DOHH2 (cell line): ENCODE measurements around the gene ZFHX2.

Source experiments
- H3F3A ChIP-seq: fragments of 200-600 bp; sonication (generic), shearing (Covaris generic); 2 replicates; pipeline ENCODE4 v1.6.0; 2016; ENCODE audit warnings: antibody characterized with exemption, mild to moderate bottlenecking; ENCODE audit not compliant: control insufficient read depth, insufficient read depth
- H3K27ac ChIP-seq: fragments of 200-600 bp; sonication (generic); 2 replicates; pipeline ENCODE4 v1.5.1; 2014; ENCODE audit warnings: low read depth, mild to moderate bottlenecking, low read length, moderate library complexity
- H3K27me3 ChIP-seq: fragments of 200-600 bp; sonication (generic); 2 replicates; pipeline ENCODE4 v1.6.1; 2014; ENCODE audit warnings: mild to moderate bottlenecking, low read length, mixed read lengths; ENCODE audit not compliant: control insufficient read depth
- H3K36me3 ChIP-seq: fragments of 200-600 bp; sonication (generic); 2 replicates; pipeline ENCODE4 v1.6.1; 2014; ENCODE audit warnings: mild to moderate bottlenecking, low read length, moderate library complexity, mixed read lengths; ENCODE audit not compliant: control insufficient read depth
- H3K4me1 ChIP-seq: fragments of 200-600 bp; sonication (generic); 2 replicates; pipeline ENCODE4 v1.6.1; 2014; ENCODE audit warnings: mild to moderate bottlenecking, low read length, mixed read lengths; ENCODE audit not compliant: control insufficient read depth
- H3K4me2 ChIP-seq: fragments of 200-600 bp; sonication (generic); 2 replicates; pipeline ENCODE4 v1.6.0; 2014; ENCODE audit warnings: mild to moderate bottlenecking, low read length, moderate library complexity
- H3K4me3 ChIP-seq: fragments of 200-600 bp; sonication (generic); 2 replicates; pipeline ENCODE4 v1.5.1; 2014; ENCODE audit warnings: mild to moderate bottlenecking, low read length, mixed read lengths
- H3K79me2 ChIP-seq: fragments of 200-600 bp; sonication (generic); 2 replicates; pipeline ENCODE4 v1.6.1; 2014; ENCODE audit warnings: mild to moderate bottlenecking, low read length, mixed read lengths; ENCODE audit not compliant: control insufficient read depth
- H3K9me2 ChIP-seq: fragments of 200-600 bp; sonication (generic); replicated peaks from 2 replicates; pipeline ENCODE4 v1.6.1; 2014; ENCODE audit warnings: mild to moderate bottlenecking, low read length, mixed read lengths; ENCODE audit not compliant: control insufficient read depth
- H3K9me3 ChIP-seq: fragments of 200-600 bp; sonication (generic); 2 replicates; pipeline ENCODE4 v1.6.1; 2014; ENCODE audit warnings: antibody characterized with exemption, low read length, mixed read lengths; ENCODE audit not compliant: control insufficient read depth, insufficient read depth
- H4K20me1 ChIP-seq: fragments of 200-600 bp; sonication (generic); 2 replicates; pipeline ENCODE4 v1.6.0; 2014; ENCODE audit warnings: low read depth, mild to moderate bottlenecking, antibody characterized with exemption, low read length, moderate library complexity; ENCODE audit not compliant: control insufficient read depth, insufficient read depth
- CTCF ChIP-seq: fragments of 200-600 bp; sonication (generic); IDR thresholded peaks from one replicate; pipeline ENCODE4 v1.5.1; 2014; ENCODE audit warnings: antibody characterized with exemption, mild to moderate bottlenecking, low read depth, low read length; ENCODE audit not compliant: poor library complexity, severe bottlenecking
- EZH2phosphoT487 ChIP-seq: fragments of 200-600 bp; sonication (generic); IDR thresholded peaks from 2 replicates; pipeline ENCODE4 v1.6.1; 2017; ENCODE audit warnings: borderline replicate concordance, mild to moderate bottlenecking, antibody characterized with exemption, low read length, moderate library complexity, mixed read lengths

The ZFHX2 gene

DNA sequence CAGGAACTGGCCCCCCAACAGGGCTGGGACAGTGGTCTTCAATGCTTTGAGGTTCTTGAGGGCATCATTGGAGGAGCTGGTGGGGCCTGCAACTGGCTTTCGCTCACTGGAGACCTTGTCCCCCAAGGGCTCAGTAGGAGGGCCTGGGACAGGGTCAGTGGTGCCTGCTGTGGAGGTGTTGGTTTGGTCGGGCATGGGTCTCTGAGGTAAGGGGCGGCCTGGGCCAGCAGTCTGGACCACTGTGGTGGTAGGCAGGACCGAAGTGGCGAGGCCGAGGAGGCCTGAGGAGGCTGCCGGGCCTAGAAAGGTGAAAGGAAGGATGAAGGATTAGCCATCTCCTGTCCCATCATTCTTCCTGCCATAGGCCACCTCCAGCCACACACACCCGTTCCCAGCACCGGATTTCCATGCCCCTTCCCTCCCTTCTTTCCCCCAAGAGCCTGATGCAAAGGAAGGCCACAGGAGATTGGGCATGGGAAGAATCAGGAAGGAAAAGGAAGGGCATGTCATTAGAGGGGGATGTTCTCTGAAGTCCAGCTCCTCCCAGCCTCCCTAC lies 28.8 kb downstream of the ZFHX2 start:
- Histone ChIP-seq H3K27me3 (no peaks in the 10 kb centered on the region), H3K9me2 (no peaks in the 10 kb centered on the region), H3K79me2 (no peaks in the 10 kb centered on the region), H3K27ac (no peak overlapping the region), H3K4me2 (no peak overlapping the region), H3F3A (no peaks in the 10 kb centered on the region), H4K20me1 (no peaks in the 10 kb centered on the region), H3K4me1 (no peaks in the 10 kb centered on the region), H3K4me3 (no peak overlapping the region), H3K36me3 (no peaks in the 10 kb centered on the region), H3K9me3 (no peaks in the 10 kb centered on the region)
- TF ChIP-seq CTCF, result no peak
- no peak for TF ChIP-seq EZH2phosphoT487

DNA sequence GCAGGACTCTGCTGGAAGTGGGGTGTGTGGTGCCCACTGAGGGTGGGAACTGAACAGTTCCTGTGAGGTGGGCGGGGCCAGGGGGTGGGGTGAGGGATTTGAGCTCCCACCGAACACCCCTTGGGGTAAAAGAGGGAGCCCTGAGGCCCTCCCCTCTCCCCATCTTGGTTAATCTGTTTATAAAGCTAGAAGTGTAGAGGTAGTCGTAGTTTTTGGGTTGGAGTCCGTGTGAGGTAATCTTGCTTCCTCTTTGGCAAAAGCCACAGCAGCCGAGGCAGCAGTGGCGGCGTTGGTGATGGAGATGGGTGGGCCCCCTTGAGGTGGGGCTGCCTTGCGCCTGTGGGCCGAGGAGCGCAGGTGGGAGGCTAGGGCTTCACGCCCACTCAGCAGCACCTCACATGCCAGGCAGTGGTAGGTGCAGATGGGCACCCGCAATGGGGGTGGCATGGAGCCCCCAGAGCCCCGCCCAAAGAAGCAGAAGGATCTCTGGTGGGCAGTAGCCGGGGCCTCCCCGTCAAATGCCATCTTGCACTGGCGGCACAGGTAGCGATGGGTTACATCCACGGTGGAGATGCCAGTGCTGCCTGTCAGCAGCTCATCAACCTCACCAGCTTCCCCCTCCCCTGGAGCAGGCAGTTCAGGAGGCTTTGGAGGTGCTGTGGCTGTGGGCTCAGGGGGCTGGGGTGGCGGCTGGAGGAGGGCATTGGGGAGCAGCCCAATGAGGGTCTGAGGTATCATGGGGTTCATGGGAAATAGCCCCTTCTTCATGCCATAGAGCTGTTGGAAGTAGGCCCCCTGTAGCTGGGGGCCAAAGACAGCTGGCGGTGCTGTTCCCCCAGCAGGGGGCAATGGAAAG lies 29.6 kb downstream of the ZFHX2 start:
- TF ChIP-seq CTCF (no peak), EZH2phosphoT487 (no peak)
- no peaks in the 10 kb centered on the region for H3K9me3 ChIP-seq

GRCh38 chr14:23520899-23521533 lies 30.5 kb downstream of the ZFHX2 start:
- no peaks in the 10 kb centered on the region for H3K4me1 ChIP-seq
- TF ChIP-seq EZH2phosphoT487, result no peak
- TF ChIP-seq CTCF, result no peak
- no peaks in the 10 kb centered on the region for H3K79me2 ChIP-seq
- H3K9me2 ChIP-seq, result no peaks in the 10 kb centered on the region
- H4K20me1 ChIP-seq, result no peaks in the 10 kb centered on the region
- no peak overlapping the region for H3K4me2 ChIP-seq
- no peaks in the 10 kb centered on the region for H3F3A ChIP-seq
- no peak overlapping the region for H3K4me3 ChIP-seq
- H3K27ac ChIP-seq, result no peak overlapping the region
- H3K36me3 ChIP-seq, result no peaks in the 10 kb centered on the region
- H3K9me3 ChIP-seq, result no peaks in the 10 kb centered on the region
- H3K27me3 ChIP-seq, result no peaks in the 10 kb centered on the region

More for the DNA sequence above, 29.6 kb downstream of the ZFHX2 start:
- no peaks in the 10 kb centered on the region for H3K79me2 ChIP-seq
- H3K4me1 ChIP-seq, result no peaks in the 10 kb centered on the region
- H3K4me3 ChIP-seq, result no peak overlapping the region
- no peak overlapping the region for H3K27ac ChIP-seq
- no peaks in the 10 kb centered on the region for H4K20me1 ChIP-seq
- no peak overlapping the region for H3K4me2 ChIP-seq
- H3K9me2 ChIP-seq, result no peaks in the 10 kb centered on the region
- no peaks in the 10 kb centered on the region for H3K27me3 ChIP-seq
- H3K36me3 ChIP-seq, result no peaks in the 10 kb centered on the region
- H3F3A ChIP-seq, result no peaks in the 10 kb centered on the region
